ENCODE data around the gene SREBF1. TPM values are rescaled to one million over a fixed set of nuclear protein-coding genes. Genes with fewer than 3 reads are reported as not detected.

SREBF1 gene
- total RNA-seq, 1 donor from 2014 or later: 127 TPM

DNA sequence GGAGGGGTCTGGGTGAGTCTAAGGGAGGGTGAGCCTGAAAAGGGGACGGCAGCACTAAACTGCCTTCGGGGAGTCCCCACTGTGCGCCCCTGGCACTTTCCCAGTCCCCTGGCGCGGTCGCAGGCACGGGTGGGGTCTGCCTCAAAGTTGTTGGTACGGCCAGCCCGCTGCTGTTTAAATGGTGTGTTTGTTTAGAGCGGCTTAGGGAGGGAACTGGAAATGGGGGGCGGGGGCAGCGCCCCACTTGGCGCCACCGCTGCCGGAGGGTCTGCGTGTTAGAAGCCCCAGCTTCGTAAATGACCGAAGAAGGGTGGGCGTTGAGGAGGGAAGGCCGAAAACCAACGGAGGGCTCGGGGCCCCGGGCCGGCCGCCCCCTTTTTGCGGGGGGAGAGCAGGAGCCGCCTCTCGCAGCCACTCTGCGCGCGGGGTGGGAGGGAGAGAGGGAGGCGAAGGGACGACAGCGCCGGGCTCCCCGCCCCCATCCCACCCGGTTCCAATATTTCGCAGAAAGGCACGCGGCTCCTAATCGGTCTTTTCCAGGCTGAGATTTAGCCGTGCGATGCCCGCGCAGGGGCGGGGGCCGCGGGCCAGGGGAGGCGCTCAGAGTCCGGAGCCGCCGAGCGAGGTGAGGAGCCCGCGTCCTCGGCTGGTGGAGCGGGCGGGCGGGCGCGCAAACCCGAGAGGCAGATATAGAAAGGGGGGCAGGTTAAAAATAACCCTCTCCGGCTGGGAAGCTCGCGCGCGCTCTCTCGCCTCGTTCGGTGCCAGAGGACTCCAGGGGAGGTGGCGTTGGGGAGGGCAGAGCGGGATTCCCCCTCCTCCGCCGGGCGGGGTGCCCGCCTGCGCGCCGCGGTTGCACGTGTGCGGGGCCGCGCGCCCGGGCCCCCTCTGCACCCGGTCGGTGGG, 54.9 kb downstream of the SREBF1 start:
- peak; percentile 84 for DNase-seq (ENCODE audit: low spot score)

DNA sequence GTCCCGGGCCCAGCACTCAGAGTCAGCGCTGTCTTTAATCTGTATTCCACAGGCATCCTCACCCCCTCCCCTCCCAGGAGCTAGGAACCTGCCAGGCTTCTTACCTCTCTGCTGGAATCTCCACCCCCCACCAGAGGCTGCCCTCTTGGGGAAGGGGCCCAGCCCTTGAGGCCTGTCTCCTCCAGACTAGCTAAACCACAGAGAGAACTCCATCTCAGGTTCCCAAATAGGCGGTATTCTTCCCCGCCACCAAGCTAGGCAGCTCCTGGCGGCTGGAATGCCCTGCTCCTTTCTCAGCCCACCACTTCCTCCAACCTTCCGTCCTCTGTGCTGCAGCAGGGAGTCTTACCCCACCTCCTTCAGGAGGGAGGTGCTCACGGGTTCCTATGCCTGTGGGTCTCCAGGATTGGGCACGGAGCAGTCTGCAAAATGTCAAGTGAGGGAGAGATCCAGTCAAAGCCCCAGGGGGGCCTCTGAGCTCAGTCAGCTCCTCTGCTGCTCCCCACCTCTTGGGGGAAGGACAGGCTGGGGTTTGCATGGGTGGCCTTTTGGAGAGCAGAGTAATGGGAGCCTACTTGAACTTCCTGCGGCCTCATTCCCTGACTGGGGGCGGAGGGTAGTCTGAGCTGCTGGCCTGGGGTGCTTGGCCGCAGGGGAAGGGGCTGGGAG, 55.7 kb downstream of the SREBF1 start:
- no peak for DNase-seq (ENCODE audit: low spot score)

DNA sequence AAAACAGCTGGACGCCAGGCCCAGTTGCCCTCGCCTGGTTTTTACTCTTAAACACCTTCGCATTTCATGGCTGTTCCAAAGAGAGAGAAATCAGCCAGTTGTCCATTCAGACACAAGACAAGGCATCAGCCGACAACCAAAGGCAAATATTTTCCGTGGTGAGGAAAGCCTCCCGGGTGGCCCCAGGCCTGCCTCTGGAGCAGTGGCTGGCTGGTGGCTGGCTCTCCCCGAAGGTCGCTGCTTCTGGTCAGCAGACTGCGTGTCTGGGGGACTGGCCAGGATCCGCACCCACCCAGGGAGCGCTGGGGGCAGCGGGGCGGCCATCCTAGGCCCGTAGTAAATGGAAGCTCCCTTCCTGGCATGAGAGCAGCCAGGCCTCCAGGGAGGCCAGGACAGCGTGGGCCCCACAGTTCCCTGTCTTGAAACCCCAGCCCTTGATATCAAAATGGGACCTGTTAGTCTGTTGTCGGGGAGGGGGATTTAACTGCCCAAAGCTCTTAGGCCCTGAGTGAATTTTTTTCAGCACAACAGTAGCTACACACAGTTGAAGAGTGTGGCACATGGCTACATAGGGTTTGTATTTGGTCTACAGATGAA, 57.7 kb downstream of the SREBF1 start:
- no peak for DNase-seq (ENCODE audit: low spot score)

DNA sequence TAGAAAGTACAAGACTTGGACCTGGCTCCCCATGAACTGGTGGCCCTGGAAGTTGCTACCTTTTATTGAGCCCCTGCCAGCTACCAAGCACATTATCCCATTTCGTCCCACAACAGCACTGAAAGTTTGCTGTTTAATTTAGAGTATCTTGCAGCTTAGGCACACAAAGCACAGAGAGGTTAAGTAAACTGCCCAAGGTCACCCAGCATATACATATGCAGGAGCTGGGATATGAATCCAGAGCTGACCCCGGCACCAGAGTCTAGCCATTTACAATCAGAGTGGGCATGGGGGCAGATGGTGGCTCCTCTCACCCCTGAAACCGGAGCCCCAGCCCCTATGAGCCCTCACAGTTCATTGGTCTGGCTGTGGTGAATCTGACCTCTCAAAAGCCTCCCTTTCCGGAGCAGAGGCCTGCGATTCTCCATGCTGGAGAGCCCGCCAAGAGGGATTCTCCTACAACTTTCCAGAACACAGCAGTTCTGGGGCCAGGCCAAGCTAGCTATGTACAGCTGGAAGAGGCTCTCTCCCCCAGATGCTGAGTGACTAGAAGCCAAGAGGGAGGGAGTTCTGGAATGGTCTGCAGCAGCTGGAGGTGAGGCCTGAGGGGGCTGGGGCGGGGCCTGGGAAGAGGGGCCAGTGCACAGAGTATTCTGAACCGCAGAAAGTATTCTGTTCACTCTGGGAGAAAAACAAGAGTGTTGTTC, 58.3 kb downstream of the SREBF1 start:
- DNase-seq (ENCODE audit: low spot score): peak; percentile 63

DNA sequence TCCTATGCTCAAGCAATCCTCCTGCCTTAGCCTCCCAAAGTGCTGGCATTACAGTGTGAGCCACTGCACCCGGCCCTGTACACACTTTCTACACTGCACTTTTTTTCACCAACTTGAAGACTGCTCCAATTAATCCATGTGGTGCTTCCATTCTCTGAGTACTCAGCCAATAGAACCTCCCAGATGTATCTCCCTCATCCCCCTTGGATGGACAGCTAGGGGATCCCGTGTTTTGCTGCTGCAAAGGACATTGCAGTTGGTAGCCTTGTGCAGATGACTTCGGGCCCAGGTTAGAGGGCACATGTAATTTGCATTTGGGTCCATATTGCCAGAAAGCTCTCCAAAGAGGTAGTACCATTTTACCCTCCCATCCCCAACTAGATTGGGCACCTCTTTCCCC, 59.9 kb downstream of the SREBF1 start:
- DNase-seq (ENCODE audit: low spot score): no peak

DNA sequence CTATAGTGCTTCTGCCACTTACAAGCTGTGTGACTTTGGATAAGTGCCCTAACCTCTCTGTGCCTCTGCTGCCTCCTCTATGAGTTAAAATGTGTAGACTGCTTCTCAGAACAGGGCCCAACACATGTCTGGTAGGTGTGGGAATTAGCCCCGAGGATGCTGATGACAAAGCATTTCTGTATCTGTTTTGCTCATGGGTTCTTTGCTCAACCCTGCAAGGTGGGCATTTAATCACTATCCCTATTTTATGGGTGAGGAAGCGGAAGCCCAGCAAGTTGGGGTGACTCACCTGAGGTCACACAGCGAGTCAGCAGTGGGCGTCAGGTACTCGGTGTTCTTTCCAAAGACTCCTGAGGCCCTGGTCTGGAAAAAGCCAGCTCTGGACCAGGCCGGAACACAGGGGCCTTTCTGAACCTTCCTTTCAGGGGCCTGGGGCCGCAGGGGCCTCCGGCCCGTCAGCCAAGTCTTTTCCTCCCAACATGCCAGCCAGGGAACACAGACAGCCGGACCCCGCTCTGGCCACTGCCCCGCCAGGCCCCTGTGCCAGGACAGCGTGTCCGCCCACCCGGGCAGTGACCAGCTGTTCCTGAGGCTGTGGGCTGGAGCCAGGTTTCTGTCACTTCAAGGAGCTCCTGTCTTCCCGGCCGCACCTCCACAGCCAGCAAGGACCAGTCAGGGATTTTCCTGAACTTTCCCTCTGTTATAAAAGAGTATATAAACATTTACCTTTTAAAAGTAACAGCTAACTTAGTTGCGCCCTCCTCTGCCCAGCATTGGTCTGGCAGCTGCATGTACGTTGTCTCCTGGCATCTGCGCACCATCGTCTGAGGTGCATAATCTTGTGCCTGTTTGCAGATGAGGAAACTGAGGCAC, 62.5 kb downstream of the SREBF1 start:
- DNase-seq (ENCODE audit: low spot score): no peak

DNA sequence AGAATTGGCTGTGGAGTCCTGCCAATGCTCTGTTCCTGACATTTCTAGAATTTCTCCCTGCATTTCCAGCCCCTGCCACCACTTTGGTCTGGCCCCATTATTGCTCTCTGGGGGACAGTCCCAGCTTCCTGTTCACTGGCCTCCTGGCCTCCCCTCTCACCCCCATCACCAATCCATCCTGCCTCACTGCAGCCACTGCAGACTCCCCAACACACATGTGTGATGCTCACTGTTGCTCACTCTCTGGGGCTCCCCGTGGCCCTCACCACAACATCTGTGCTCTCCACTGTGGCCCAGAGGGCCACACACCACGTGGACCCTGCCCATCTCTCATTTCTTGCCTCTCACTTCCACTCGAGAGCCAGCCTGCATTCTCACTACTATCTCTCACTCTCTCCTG, 64.6 kb downstream of the SREBF1 start:
- no peak for DNase-seq (ENCODE audit: low spot score)

DNA sequence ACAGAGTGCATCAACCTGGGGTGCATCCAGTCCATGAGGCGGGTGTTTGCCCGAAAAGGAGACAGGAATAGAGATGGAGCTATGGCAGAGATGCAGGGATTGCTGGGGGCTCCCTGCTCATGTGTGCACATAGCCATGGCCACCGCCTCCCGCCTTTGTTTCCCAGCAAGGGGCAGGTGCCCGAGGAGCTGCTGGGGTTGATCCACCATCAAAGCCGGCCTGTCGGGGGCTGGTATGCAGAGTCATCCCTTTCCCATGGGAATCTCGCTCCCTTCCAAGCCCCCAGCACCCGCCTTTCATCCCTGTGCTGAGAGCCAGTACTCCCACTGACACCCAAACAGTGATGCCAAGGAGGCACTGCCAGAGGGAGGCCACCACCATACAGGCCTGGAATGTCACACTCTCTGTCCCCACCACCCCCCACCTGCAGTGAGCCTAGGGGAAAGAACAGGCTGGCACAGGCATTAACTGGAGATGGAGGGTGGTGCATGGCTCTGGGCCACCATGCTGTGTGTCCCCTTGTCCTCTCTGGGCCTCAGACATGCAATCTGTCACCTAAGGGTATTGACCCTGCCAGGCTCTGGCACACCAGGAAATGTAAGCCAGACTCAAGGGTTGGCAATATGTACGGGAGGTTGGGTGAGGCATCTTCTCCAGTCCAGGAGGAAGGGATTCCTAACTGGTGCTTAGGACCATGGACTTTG, 65.1 kb downstream of the SREBF1 start:
- no peak for DNase-seq (ENCODE audit: low spot score)

DNA sequence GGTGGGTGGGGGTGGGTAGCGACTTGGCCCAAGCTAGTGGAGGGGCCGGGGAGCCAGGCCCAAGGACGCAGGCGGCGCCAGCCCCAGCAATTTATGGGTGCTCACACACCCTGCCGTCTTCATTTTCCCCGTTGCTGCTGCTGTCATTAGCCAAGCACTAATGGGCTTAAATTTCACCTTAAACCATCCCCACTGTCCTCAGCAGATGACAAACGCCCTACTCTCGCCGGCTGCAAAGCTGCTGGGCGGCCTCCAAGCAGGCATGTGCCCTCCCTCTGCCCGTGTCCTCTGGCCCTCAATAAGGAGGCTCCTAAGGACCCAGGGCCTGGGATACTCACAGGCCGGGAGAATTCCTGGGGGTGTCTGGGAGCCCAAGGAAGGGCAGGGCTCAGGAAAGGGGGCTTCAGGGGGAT, 66.1 kb downstream of the SREBF1 start:
- DNase-seq (ENCODE audit: low spot score): no peak

DNA sequence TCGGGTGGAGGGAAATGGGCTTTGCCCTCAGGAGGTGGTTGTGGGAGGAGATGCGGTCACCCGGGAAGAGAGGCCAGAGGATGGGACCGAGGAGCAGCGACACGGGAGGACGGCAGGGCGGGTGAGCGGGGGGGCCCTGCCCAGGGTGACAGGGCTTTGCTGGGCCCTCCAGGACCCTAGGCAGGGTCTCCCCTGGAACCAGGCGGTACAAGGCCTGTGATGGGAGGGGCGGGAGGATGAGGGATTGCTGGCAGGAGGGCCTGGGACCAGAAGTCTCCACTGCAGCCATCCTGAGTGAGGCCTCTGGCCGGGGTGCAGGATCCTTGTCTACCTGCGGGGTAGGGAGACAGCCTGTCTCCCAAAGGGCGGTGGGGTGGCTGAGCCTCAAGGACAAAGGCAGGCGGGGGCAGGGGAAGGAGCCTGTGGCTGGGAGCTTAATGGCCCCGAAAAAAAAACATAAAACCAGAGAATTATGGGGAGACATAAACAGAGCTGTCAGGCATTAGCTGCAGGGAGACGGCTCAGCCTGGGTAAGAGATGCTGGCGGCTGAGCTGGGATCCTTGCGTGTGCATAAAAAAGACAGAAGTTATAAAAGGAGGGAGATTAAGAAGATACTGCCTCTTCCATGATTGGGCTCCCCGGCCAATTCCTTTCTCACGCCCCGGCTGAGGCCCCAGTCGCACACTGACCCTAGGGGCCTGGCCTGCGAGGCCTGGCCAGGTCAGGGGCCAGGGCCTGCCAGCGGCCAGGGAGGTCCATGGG, 66.7 kb downstream of the SREBF1 start:
- no peak for DNase-seq (ENCODE audit: low spot score)

DNA sequence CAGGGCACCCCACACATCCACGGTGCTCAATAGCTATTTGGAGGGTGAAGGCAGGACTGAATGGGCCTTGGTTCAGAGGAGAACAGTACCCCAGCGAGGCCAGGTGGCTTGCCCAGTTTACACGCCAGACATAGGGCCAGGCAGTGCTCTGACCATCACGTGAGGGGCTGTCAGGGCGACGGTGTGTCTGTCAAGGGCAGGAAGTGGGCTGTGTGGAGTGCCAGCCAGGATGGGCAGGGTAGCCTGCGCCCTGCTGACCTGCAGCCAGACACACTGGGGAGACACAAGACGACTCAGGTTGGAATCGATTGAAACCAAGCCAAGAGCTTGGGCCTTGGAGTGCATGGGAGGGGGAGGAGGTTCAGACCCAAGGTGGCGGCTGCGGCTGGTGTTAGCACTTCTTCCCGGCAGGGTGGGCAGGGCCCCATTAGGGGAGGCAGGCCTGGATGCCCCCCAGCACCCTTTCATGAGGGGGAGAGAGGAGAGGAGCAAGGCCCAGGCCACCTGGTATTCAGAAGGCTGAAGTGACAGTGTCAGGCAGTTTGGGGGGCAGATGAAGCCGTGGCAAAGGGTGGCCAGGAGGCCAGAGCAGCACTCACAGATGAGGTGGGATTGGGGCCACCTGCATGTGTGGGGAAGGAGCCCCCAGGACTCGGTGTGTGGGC, 68.2 kb downstream of the SREBF1 start:
- DNase-seq (ENCODE audit: low spot score): no peak

DNA sequence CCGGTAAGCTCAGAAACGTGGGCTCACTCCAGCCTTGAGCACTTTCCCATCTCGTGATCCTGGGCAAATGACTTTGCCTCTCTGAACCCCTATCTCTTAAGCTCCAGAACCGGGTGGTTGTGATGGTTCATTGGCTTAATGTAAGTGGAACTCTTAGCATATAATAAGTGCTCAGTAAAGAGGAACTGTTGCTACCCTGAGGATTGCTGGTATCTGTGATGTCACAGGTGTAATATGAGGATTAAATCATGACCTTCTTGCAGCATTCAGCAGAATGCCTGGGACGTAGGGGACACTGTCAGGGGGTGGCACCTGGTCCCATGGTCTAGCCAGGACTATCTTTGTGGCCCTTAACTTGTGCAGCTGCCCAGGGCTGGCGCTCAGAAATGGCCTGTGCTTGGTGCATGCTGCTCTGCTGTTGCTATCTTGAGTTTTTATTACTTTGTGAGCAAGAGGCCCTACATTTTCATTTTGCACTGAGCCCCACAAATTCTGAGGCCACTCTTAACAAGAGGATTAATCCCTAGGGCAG, 68.8 kb downstream of the SREBF1 start:
- no peak for DNase-seq (ENCODE audit: low spot score)

DNA sequence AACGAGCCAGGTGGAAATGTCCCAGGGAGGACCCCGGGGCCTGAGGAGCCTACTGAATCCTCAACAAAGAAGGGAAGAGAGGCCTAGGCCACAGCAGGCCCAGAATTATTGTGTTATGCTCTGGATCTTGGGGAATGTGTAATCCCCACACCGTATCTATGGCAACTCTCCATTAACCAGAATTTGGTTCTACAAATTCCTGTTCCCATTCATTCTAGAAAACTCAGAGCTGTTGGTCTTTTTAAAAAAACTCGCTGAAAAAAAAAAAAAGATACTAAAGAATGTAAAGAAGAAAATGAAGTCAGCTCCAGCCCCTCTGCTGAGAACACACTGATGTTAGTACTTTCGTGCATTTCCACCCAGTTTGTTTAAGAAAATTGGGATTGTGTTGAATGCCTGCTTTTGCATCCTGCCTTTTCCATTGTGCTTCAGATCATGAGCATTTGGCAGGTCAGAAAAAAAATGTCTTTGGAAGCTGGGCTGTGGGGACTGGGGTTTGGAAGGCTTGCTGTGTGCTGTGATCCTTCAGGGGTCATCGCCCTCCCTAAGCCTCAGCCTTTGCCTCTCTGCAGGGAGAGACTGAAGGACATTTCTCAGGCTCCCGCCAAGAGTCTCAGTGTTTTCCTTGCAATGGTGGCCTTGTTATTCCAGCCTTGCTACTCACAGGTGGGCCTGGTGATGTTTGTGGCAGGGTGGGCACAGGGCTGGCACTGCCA, 69.5 kb downstream of the SREBF1 start:
- DNase-seq (ENCODE audit: low spot score): no peak

DNA sequence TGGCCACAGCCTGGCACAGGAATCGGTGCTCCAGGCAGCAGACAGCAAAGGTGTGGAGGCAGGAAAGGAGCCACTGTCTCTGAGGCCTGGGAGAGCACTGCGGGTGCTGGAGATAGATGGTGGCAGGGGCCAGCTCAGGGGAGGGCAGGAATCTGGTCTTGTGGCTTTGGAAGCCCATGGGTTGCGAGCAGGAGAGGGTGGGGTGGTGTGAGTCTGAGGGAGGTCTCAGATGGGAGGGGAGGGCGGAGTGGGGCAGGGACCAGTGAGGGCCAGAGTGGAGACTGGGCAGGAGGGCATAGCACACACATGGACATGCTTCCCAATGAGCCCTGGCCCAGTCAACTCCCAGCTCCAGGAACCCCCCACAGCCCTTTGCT, 70.1 kb downstream of the SREBF1 start:
- DNase-seq (ENCODE audit: low spot score): no peak

DNA sequence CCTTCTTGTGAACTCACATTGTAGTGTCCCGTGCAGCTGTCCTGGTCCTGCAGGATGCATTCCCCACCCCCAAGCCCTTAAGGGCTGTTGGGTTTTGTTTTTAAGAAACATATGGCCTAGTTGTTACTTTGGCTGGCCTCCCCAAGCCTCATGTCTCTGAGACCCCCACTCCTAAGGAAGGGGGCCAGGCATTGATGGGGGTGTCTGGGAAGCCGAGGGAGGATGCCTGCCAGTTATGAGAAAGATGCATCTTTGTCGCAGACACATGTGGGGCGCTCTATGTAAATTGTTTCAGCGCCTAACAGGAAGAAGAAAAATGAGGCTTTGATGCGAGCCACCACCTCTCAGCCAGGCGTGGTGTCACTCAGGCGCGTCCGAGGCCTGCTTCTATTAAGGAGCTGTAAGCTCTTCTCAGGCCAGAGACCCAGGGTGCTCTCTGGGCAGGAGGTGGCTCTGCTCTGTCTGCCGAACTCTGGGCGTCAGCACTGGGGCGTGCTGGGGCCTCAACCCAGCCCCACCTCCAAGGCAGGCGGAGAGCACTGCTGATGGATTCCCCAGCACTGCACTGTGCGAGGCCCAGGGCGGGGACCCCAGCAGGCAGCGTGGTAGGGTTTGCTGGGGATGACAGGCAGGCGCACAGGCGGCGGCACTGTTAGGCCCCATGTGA, 70.6 kb downstream of the SREBF1 start:
- DNase-seq (ENCODE audit: low spot score): no peak

DNA sequence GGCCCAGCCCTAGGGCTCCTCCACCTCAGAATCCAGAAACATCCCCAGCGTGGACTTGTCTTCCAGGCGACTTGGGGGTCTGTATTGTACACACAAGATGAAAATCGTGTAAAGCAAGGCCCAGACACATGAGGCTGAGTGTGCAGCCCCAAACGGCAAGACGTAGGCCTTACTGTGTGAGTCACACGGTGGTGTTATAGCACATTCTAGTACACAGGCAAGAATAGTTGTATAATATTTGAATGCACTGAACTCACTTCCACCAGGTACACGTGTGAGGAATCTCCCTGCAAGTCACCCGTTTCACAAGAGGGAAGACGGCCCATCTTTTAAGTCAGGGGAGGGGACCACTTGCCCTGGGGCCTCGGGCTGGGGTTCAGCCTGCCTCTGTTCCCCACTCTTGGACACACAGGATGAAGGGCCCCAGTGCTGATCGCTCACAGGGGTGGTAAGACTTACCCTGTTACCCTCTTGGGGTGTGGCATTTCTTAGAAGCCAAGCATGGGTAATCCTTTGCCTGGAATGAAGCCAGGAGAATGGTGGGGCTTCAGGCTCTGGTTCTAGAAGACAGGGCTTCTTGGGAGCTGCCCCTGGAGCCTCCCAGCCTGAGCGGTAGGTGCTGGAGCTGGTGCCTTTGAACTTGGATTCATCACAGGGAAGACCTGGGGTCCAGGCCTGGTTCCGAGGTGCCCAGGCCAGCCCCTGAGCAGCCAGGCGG, 71.3 kb downstream of the SREBF1 start:
- no peak for DNase-seq (ENCODE audit: low spot score)

DNA sequence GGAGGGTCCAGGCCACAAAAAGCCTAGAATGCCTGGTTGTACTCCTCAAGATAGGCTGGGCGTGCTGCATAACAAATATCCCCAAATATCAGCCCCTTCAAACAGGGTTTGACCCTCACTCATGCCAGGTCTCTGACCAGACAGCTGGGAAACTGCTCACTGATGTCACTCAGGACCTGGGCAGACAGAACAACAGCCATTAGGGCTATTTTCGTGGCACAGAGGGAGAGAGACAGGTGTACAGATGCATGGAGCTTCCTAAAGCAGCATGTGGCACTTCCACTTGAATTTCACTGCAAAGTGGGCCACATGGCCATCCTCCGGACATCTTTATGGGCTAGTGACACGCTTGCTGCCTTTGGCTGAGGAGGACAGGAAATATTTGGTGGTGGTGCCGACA, 73.1 kb downstream of the SREBF1 start:
- no peak for DNase-seq (ENCODE audit: low spot score)
